Suprapubic skin (tissue), 4 donors: ENCODE results near the gene KCNA10. TPM values are rescaled to one million over a fixed set of nuclear protein-coding genes. Genes with fewer than 3 reads are reported as not detected.

ENCODE experiments used
- DNase-seq, 2 donors: peaks; one replicate each; pipeline ENCODE4 v3.0.0-alpha.2; 2019; ENCODE audit warnings: low spot score in 2 of 2
- H3K27ac ChIP-seq: fragments of 200-600 bp; sonication (generic); one replicate; pipeline ENCODE4 v1.5.1; 2019
- H3K27me3 ChIP-seq: fragments of 200-600 bp; sonication (generic); one replicate; pipeline ENCODE4 v1.5.1; 2019
- H3K36me3 ChIP-seq: fragments of 200-600 bp; sonication (generic); one replicate; pipeline ENCODE4 v1.5.1; 2019
- H3K4me1 ChIP-seq: fragments of 200-600 bp; sonication (generic); one replicate; pipeline ENCODE4 v1.5.1; 2019
- H3K4me3 ChIP-seq: fragments of 200-600 bp; sonication (generic); one replicate; pipeline ENCODE4 v1.5.1; 2019; ENCODE audit warnings: mild to moderate bottlenecking
- H3K9me3 ChIP-seq: fragments of 200-600 bp; sonication (generic); one replicate; pipeline ENCODE4 v1.5.1; 2019
- CTCF ChIP-seq, 2 donors: fragments of 200-600 bp in 1 of 2; fragments of 450-650 bp in 1 of 2; sonication (generic) in 1 of 2; IDR thresholded peaks; one replicate each; pipeline ENCODE4 v1.5.1; 2016 to 2019; ENCODE audit warnings: antibody characterized with exemption in 2 of 2, mild to moderate bottlenecking in 1 of 2, moderate library complexity in 1 of 2
- EP300 ChIP-seq: sonication (generic); formaldehyde crosslinking; IDR thresholded peaks from one replicate; pipeline ENCODE4 v1.6.1; 2017; ENCODE audit warnings: antibody characterized with exemption
- POLR2A ChIP-seq, 2 donors: fragments of 450-650 bp; IDR thresholded peaks; one replicate each; pipeline ENCODE4 v1.6.1; 2017; ENCODE audit warnings: antibody characterized with exemption in 2 of 2, mild to moderate bottlenecking in 2 of 2, moderate library complexity in 2 of 2
- POLR2AphosphoS5 ChIP-seq, 3 donors: sonication (generic); formaldehyde crosslinking; IDR thresholded peaks; one replicate each; pipeline ENCODE4 v1.6.1; 2017; ENCODE audit warnings: antibody characterized with exemption in 3 of 3
- WGBS: methylation state at CpG from one replicate; pipeline ENCODE4 v1.1.5; 2018; 5-methylcytosine and 5-hydroxymethylcytosine counted together
- total RNA-seq, 4 donors: library from RNA; depleted of rRNA; stranded (reverse); fragments of >200 nt; gene quantifications; one replicate each; pipeline ENCODE4 v1.1.0, GENCODE V29; 2016

Gene KCNA10
- total RNA-seq, 4 donors from 2014 or later: not detected

- H3K4me1 ChIP-seq: peaks cover 2% of the 10 kb centered on the region
- peaks cover 23% of the 10 kb centered on the region for H3K27me3 ChIP-seq
- TF ChIP-seq POLR2AphosphoS5 (IDR thresholded peaks at IDR 0.05) (no peak), EP300 (no peak), CTCF (IDR thresholded peaks at IDR 0.05) (no peak), POLR2A (IDR thresholded peaks at IDR 0.05) (no peak)
- no peaks in the 10 kb centered on the region for H3K36me3 ChIP-seq
- H3K27ac ChIP-seq: no peak overlapping the region
- no peaks in the 10 kb centered on the region for H3K9me3 ChIP-seq
- DNase-seq: no peak
- WGBS: 20% methylated on average over 2 of the region's 2 CpGs
- H3K4me3 ChIP-seq: no peak overlapping the region
Measured at GRCh38 chr1:110485725-110486124, 33.2 kb downstream of the KCNA10 start.

- Histone ChIP-seq H3K27ac (no peak overlapping the region), H3K9me3 (no peaks in the 10 kb centered on the region), H3K4me1 (peaks cover 2% of the 10 kb centered on the region), H3K36me3 (no peaks in the 10 kb centered on the region), H3K27me3 (peaks cover 27% of the 10 kb centered on the region), H3K4me3 (no peak overlapping the region)
- no peak for DNase-seq
- WGBS: 87% methylated on average over 12 of the region's 12 CpGs
- TF ChIP-seq EP300: no peak
- no peak for TF ChIP-seq POLR2A (IDR thresholded peaks at IDR 0.05)
- no peak for TF ChIP-seq POLR2AphosphoS5 (IDR thresholded peaks at IDR 0.05)
- no peak for TF ChIP-seq CTCF (IDR thresholded peaks at IDR 0.05)
Measured at GRCh38 chr1:110484801-110485200, 34.2 kb downstream of the KCNA10 start.

DNA sequence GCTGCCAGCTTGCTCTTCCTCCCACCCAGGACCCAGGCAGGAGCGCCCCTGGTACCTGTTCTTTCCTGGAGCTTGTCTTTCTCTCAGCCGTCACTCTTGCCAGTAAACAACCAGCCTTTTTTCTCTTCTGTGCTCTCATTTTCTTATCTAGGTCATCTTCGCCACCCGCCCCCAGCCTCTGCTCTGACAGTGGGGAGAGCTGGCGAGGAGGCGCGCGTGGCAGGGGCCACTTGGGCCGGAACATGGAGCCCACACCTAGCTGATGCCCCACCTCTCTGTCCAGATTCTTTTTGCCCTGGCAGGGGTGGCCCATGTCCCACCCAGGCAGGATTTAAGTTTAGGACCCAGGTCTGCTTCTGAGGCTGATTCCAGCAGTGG, 35.7 kb downstream of the KCNA10 start:
- peaks cover 2% of the 10 kb centered on the region for H3K4me1 ChIP-seq
- no peak for DNase-seq
- H3K27me3 ChIP-seq: peaks cover 31% of the 10 kb centered on the region
- 60% methylated on average over 9 of the region's 9 CpGs for WGBS
- H3K27ac ChIP-seq: no peak overlapping the region
- H3K4me3 ChIP-seq: no peak overlapping the region
- H3K36me3 ChIP-seq: no peaks in the 10 kb centered on the region
- H3K9me3 ChIP-seq: no peaks in the 10 kb centered on the region
- TF ChIP-seq CTCF (IDR thresholded peaks at IDR 0.05): no peak
- TF ChIP-seq POLR2A (IDR thresholded peaks at IDR 0.05): no peak
- no peak for TF ChIP-seq EP300
- TF ChIP-seq POLR2AphosphoS5 (IDR thresholded peaks at IDR 0.05): no peak

DNA sequence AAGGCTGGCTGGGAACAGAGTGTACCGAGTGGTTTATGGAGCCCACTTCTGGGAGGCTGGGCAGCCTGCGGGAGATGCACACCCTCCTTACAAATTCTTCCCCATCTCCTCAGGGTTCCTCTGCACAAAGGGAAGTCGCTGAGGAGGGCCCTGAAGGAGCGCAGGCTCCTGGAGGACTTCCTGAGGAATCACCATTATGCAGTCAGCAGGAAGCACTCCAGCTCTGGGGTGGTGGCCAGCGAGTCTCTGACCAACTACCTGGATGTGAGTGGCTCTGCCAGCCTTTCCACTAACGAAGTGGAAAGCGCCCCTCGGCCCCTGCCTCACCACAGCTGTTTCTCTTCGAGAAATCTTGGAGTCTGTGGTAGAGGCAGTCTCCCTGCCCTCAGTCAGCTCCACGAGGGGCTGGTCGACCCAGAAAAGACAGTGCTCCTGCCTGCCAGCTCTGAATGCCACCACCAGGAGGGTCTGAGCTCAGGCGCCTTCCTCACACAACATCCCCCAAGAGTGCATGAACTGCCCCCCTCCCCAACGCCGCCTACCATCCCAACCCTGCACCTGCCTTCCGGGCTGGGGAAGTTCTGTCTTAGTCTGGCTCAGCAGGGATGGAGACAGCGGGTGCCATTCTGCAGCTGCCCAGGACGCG, 36.2 kb downstream of the KCNA10 start:
- DNase-seq: no peak
- Histone ChIP-seq H3K36me3 (no peaks in the 10 kb centered on the region), H3K9me3 (no peaks in the 10 kb centered on the region), H3K27me3 (peaks cover 31% of the 10 kb centered on the region), H3K4me1 (peaks cover 2% of the 10 kb centered on the region), H3K27ac (no peak overlapping the region), H3K4me3 (no peak overlapping the region)
- TF ChIP-seq POLR2A (IDR thresholded peaks at IDR 0.05): no peak
- no peak for TF ChIP-seq POLR2AphosphoS5 (IDR thresholded peaks at IDR 0.05)
- no peak for TF ChIP-seq EP300
- WGBS: 52% methylated on average over 18 of the region's 18 CpGs

- TF ChIP-seq CTCF (IDR thresholded peaks at IDR 0.05) (no peak), POLR2AphosphoS5 (IDR thresholded peaks at IDR 0.05) (no peak), POLR2A (IDR thresholded peaks at IDR 0.05) (no peak)
- Histone ChIP-seq H3K36me3 (no peaks in the 10 kb centered on the region), H3K4me3 (no peak overlapping the region), H3K27ac (no peak overlapping the region), H3K9me3 (no peaks in the 10 kb centered on the region), H3K4me1 (peaks cover 3% of the 10 kb centered on the region), H3K27me3 (peaks cover 31% of the 10 kb centered on the region)
- WGBS: 59% methylated on average over 12 of the region's 12 CpGs
- no peak for DNase-seq
Measured at GRCh38 chr1:110481968-110482623, 36.9 kb downstream of the KCNA10 start.
